ENCODE results near the gene PLEKHG7.

DNA sequence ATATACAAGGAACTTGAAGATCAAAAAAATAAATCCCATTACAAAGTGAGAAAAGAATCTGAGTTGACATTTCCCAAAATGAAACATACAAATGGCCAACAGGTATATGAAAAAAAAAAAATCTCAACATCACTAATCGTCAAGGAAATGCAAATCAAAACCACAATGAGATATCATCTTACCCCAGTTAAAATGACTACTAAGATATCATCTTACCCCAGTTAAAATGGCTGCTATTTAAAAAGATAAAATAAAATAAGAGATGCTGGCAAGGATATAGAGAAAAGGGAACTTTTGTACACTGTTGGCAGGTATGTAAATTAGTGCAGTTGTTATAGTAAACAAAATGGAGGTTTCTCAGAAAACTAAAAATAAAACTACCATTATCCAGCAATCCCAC, 44.4 kb downstream of the PLEKHG7 start:
- TF ChIP-seq, protein P1, sequence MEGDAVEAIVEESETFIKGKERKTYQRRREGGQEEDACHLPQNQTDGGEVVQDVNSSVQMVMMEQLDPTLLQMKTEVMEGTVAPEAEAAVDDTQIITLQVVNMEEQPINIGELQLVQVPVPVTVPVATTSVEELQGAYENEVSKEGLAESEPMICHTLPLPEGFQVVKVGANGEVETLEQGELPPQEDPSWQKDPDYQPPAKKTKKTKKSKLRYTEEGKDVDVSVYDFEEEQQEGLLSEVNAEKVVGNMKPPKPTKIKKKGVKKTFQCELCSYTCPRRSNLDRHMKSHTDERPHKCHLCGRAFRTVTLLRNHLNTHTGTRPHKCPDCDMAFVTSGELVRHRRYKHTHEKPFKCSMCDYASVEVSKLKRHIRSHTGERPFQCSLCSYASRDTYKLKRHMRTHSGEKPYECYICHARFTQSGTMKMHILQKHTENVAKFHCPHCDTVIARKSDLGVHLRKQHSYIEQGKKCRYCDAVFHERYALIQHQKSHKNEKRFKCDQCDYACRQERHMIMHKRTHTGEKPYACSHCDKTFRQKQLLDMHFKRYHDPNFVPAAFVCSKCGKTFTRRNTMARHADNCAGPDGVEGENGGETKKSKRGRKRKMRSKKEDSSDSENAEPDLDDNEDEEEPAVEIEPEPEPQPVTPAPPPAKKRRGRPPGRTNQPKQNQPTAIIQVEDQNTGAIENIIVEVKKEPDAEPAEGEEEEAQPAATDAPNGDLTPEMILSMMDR (conservative IDR thresholded peaks at IDR 0.05; ENCODE audit: low read depth in 2 of 2), result no peak
- TF ChIP-seq NANOG (IDR thresholded peaks at IDR 0.05; ENCODE audit: borderline replicate concordance) (no peak), CREB1 (CRISPR knock-in tag; IDR thresholded peaks at IDR 0.05; ENCODE audit: low read depth) (no peak), POLR2AphosphoS5 (IDR thresholded peaks at IDR 0.05; ENCODE audit: low read depth) (no peak), EZH2phosphoT487 (IDR thresholded peaks at IDR 0.05; ENCODE audit: unreplicated experiment) (no peak)
- TF ChIP-seq, protein P2, sequence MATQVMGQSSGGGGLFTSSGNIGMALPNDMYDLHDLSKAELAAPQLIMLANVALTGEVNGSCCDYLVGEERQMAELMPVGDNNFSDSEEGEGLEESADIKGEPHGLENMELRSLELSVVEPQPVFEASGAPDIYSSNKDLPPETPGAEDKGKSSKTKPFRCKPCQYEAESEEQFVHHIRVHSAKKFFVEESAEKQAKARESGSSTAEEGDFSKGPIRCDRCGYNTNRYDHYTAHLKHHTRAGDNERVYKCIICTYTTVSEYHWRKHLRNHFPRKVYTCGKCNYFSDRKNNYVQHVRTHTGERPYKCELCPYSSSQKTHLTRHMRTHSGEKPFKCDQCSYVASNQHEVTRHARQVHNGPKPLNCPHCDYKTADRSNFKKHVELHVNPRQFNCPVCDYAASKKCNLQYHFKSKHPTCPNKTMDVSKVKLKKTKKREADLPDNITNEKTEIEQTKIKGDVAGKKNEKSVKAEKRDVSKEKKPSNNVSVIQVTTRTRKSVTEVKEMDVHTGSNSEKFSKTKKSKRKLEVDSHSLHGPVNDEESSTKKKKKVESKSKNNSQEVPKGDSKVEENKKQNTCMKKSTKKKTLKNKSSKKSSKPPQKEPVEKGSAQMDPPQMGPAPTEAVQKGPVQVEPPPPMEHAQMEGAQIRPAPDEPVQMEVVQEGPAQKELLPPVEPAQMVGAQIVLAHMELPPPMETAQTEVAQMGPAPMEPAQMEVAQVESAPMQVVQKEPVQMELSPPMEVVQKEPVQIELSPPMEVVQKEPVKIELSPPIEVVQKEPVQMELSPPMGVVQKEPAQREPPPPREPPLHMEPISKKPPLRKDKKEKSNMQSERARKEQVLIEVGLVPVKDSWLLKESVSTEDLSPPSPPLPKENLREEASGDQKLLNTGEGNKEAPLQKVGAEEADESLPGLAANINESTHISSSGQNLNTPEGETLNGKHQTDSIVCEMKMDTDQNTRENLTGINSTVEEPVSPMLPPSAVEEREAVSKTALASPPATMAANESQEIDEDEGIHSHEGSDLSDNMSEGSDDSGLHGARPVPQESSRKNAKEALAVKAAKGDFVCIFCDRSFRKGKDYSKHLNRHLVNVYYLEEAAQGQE (IDR thresholded peaks at IDR 0.05; ENCODE audit: unreplicated experiment), result no peak
